Erythroblast (primary cell): ENCODE measurements around the gene CNOT1.

Source experiments
- GATA1 ChIP-seq: IDR thresholded peaks from 2 replicates; pipeline ENCODE4 v1.6.1; 2011; ENCODE audit warnings: low read depth, mild to moderate bottlenecking, control low read depth, low read length, moderate library complexity
- POLR2A ChIP-seq: IDR thresholded peaks from 2 replicates; pipeline ENCODE4 v1.6.1; 2011; ENCODE audit warnings: mild to moderate bottlenecking, low read length

DNA sequence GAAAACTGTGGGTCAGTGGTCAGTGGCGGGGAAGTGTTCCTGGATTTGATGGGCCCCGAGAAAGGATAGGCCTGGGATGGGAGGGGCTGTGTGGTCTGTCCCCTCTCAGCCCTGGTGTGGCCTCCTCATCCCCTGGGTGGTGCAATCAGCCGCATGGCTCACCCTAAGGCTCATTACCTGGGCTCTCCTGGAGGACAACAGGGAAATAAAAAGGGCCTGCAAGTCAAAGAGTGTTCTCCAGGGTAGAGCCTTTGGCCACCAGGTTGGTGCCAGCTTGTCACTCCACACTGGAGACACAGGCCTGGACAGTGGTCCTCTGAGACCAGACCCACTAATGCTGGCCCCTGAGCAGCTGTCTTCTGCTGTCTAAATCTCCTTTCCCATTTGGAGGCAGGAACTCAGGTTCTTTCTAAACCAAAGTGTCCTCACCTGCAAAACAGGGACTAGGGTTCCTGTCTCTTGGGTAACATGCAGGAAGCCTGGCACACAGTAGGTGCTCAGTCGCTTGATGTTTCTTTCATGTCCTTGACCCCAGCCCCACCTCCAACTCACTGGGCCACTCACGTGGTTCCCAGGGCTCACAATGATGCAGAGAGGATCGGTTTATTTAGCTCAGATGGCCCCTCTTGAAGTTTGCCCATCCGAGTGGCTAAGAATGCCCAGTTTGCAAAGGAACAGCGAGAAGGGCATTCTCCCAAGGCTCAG lies 127.3 kb downstream of the CNOT1 start:
- TF ChIP-seq POLR2A (no peak), GATA1 (no peak)
